22Rv1 (cell line): Measurements from ENCODE around the gene KAZN.

ENCODE experiments used
- H3K27ac ChIP-seq: fragments of 450-650 bp; 2 replicates; pipeline ENCODE4 v1.5.1; 2017
- ZFX ChIP-seq: fragments of 450-650 bp; IDR thresholded peaks from 2 replicates; pipeline ENCODE4 v1.6.1; 2017; ENCODE audit warnings: antibody characterized with exemption, borderline replicate concordance
- TF ChIP-seq, protein P1 (sequence below): fragments of 450-650 bp; IDR thresholded peaks from 2 replicates; pipeline ENCODE4 v1.5.1; 2017; ENCODE audit warnings: mild to moderate bottlenecking

KAZN gene

DNA sequence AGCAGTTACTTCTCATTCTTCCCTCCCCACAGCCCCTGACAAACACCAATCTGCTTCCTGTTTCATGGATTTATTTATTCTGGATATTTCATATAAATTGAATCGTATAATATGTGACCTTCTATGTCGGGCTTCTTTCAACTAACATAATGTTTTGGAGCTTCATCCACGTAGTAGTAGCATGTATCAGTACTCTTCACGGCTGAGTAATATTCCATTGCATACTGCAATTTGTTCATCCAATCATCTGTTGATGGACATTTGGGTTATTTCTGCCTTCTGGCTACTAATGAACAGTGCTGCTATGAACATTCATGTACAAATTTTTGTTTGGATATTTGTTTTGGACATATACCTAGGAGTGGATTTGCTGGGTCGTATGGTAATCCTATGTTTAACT, 1.9 kb upstream of the KAZN start:
- no peak overlapping the region for H3K27ac ChIP-seq
- TF ChIP-seq ZFX = no peak
- TF ChIP-seq, protein P1, sequence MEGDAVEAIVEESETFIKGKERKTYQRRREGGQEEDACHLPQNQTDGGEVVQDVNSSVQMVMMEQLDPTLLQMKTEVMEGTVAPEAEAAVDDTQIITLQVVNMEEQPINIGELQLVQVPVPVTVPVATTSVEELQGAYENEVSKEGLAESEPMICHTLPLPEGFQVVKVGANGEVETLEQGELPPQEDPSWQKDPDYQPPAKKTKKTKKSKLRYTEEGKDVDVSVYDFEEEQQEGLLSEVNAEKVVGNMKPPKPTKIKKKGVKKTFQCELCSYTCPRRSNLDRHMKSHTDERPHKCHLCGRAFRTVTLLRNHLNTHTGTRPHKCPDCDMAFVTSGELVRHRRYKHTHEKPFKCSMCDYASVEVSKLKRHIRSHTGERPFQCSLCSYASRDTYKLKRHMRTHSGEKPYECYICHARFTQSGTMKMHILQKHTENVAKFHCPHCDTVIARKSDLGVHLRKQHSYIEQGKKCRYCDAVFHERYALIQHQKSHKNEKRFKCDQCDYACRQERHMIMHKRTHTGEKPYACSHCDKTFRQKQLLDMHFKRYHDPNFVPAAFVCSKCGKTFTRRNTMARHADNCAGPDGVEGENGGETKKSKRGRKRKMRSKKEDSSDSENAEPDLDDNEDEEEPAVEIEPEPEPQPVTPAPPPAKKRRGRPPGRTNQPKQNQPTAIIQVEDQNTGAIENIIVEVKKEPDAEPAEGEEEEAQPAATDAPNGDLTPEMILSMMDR = no peak

DNA sequence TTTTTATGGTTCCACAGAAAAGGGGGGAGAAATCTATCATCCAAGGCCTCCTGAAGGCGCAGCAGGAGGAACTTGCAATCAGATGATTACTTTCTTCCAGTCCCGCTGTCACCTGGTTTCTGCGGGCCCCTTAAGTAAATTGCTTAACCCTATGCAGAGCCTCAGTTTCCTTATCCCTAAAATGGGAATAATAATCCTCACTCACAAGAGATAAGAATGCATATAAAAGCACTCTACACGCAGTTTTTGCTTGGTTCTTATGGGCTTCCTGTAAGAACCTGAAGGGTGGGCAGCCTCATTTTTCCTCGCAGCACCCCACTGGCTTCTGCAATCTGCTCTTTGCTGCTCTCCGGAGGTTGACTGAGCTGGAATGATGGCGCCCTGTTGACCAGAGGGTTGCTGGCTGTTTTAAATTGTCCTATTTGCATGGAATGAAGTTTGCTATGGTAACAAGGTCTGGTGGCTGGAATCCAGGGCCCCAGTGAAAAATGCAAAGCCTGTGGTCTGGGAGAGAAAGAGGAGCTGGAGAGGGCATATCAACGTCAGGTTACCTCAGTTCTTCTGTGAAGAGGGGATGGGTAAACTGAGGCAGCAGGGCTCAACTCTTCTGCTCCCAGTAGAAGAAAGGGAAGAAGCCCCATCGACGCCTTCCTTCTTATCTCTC, 1.0 kb upstream of the KAZN start:
- TF ChIP-seq, protein P1 = no peak
- TF ChIP-seq ZFX = no peak
- H3K27ac ChIP-seq = no peak overlapping the region

- TF ChIP-seq, protein P1 = no peak
- no peak for TF ChIP-seq ZFX
- H3K27ac ChIP-seq = no peak overlapping the region
These were observed 433 bp upstream of the KAZN start for GRCh38 chr1:14598007-14598497.

GRCh38 chr1:14599183-14599791, 802 bp downstream of the KAZN start:
- TF ChIP-seq ZFX = no peak
- TF ChIP-seq, protein P1 = no peak
- no peak overlapping the region for H3K27ac ChIP-seq

DNA sequence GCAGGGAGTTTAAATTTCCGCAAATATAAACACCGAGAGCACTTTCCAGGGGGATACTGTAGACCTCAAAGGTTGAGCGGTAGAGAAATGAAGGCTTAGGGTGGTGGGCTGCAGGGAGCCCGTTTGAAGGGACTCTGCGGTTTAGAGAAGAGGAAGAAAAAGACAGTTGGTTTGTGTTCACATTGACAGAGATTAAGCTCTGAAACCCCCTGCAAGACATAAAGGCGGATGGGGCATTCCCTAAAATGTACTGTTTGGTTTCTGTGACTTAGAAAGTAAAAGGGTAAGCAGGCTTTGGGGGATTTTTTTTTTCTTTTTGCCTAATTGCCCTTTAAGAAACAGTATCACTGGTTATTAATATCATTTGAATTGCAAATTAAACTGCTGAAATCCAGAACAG, 1.3 kb downstream of the KAZN start:
- TF ChIP-seq ZFX = no peak
- TF ChIP-seq, protein P1 = no peak
- no peak overlapping the region for H3K27ac ChIP-seq

GRCh38 chr1:14600405-14601112, 2.1 kb downstream of the KAZN start:
- TF ChIP-seq ZFX = no peak
- TF ChIP-seq, protein P1 = no peak

DNA sequence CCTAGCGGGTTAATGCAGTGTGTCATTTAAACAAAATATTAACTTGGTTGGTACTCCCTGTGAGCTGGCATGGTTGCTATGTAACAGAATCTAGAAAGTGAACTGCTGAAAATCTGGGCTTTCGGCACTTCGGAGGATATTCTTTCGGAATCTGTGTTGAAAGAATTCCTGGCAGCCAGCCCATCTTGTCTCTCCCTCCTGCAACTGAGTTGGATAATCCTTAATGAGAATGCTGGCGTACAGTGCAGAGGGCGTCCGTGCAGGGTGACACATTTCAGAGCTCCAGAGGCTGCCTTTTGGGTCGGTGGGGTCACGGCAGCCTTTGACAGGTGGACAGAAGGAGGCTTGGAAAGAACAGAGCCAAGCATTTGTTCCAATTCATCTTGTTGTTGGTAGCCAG, 3.7 kb downstream of the KAZN start:
- H3K27ac ChIP-seq = no peak overlapping the region
- no peak for TF ChIP-seq ZFX
- TF ChIP-seq, protein P1 = no peak

More at GRCh38 chr1:14600405-14601112, 2.1 kb downstream of the KAZN start:
- no peak overlapping the region for H3K27ac ChIP-seq
